Measurements from ENCODE around the gene SNED1. TPM values are rescaled to one million over a fixed set of nuclear protein-coding genes. Genes with fewer than 3 reads are reported as not detected.

The SNED1 gene
- total and polyA plus RNA-seq, 12 donors, result 3.9 to 12.7 (median 6.3) TPM

DNA sequence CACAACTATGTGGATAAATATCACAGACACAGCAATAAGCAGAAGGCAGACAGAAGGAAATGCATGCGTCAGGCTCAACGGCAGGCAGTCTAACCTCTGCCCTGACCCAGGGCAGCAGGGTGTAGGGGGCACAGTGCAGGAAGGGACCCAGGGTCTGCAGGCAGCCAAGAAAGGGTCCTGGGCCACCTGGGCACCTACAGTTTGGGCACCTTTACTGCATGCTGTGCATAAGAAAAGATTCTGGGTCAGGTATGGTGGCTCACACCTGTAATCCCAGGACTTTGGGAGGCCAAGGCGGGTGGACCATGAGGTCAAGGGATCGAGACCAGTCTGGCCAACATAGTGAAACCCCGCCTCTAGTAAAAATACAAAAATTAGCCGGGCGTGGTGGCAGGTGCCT, 133.1 kb downstream of the SNED1 start:
- no peaks in the 10 kb centered on the region for H3K9me3 ChIP-seq
- 88 to 96% methylated on average over 7 of the region's 7 CpGs for WGBS, 2 donors
- ATAC-seq (no peak), DNase-seq (no peak)
- H3K4me3 ChIP-seq, result no peak overlapping the region
- H3K27me3 ChIP-seq, result no peaks in the 10 kb centered on the region
- no peak overlapping the region for H3K27ac ChIP-seq
- TF ChIP-seq, protein P1, sequence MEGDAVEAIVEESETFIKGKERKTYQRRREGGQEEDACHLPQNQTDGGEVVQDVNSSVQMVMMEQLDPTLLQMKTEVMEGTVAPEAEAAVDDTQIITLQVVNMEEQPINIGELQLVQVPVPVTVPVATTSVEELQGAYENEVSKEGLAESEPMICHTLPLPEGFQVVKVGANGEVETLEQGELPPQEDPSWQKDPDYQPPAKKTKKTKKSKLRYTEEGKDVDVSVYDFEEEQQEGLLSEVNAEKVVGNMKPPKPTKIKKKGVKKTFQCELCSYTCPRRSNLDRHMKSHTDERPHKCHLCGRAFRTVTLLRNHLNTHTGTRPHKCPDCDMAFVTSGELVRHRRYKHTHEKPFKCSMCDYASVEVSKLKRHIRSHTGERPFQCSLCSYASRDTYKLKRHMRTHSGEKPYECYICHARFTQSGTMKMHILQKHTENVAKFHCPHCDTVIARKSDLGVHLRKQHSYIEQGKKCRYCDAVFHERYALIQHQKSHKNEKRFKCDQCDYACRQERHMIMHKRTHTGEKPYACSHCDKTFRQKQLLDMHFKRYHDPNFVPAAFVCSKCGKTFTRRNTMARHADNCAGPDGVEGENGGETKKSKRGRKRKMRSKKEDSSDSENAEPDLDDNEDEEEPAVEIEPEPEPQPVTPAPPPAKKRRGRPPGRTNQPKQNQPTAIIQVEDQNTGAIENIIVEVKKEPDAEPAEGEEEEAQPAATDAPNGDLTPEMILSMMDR (IDR thresholded peaks at IDR 0.05), result no peak
- intact Hi-C loops (cut with DNase I), result no loop called here
- H3K36me3 ChIP-seq, result peaks cover 0 to 4% (median 0%) of the 10 kb centered on the region in 9 donors
- no peaks in the 10 kb centered on the region for H3K4me1 ChIP-seq

DNA sequence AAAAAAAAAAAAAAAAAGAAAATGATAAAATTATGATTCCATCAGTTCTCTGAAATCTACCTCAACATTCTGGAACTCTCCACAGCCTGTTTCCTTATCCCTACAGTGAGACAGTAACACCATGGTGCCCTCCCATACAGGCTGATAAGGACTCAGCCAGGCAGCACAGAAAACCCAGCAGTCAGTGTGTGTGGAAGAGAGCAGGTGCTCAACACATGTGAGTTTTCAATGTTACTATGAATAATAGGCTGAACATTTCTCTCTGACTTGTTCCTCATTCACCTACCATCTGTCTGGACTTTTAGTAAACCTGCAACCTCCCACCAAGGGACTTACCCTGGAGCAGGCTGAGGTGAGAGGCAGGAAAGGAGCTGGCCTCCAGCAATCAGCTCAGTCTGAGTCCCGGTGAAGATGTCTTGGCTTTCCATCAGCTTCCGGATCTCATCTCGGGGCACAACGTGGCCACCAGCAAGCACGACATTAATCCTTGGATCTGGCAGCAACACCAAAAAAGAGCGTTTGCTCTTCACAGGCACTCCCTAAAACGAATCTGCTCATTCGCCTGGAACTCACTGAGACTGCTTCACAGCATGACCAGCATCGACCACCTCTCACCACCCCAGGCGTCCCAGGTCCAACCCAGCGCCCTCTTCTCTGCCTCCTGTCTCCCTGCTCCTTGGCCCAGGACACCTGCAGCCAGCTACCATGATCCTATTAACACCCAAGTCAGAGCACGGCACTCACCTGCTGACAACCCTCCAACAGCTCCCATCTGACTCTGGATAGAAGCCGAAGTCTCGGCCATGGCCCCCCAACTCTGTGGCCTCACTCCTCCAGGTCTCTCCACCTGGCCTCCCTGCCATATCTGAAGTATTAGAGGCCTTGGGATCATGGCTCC, 134.4 kb downstream of the SNED1 start:
- Histone ChIP-seq H3K27ac (no peak overlapping the region), H3K36me3 (peaks cover 0 to 9% (median 0%) of the 10 kb centered on the region in 9 donors), H3K27me3 (no peaks in the 10 kb centered on the region), H3K4me1 (no peaks in the 10 kb centered on the region), H3K4me3 (no peak overlapping the region), H3K9me3 (no peaks in the 10 kb centered on the region)
- DNase-seq, result no peak
- intact Hi-C loops (cut with DNase I), result no loop called here
- no peak for ATAC-seq
- TF ChIP-seq, protein P1 (IDR thresholded peaks at IDR 0.05), result no peak
- 95% methylated on average over 14 of the region's 14 CpGs for WGBS, 2 donors

DNA sequence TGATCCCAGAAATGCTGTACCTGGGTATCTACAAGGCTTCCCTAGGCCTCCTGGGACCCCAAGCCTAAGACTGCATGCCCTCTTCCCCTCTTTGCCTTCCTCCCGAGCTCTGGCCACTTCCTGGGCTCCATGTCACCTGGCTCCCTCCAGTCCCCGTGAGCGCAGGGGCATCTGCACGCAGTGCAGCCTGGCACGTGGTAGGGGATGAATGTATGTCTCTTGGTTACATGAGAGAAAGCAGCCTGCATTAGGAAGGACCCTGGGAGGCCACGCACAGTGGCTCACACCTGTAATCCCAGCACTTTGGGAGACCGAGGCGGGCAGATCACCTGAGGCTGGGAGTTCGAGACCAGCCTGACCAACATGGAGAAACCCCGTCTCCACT, 135.0 kb downstream of the SNED1 start:
- Histone ChIP-seq H3K4me3 (no peak overlapping the region), H3K27ac (no peak overlapping the region), H3K9me3 (no peaks in the 10 kb centered on the region), H3K36me3 (peaks cover 0 to 11% (median 0%) of the 10 kb centered on the region in 9 donors), H3K27me3 (no peaks in the 10 kb centered on the region), H3K4me1 (no peaks in the 10 kb centered on the region)
- WGBS, 2 donors, result 97 to 98% methylated on average over 10 of the region's 10 CpGs
- intact Hi-C loops (cut with DNase I), result no loop called here
- ATAC-seq (no peak), DNase-seq (no peak)
- TF ChIP-seq, protein P1 (IDR thresholded peaks at IDR 0.05), result no peak

DNA sequence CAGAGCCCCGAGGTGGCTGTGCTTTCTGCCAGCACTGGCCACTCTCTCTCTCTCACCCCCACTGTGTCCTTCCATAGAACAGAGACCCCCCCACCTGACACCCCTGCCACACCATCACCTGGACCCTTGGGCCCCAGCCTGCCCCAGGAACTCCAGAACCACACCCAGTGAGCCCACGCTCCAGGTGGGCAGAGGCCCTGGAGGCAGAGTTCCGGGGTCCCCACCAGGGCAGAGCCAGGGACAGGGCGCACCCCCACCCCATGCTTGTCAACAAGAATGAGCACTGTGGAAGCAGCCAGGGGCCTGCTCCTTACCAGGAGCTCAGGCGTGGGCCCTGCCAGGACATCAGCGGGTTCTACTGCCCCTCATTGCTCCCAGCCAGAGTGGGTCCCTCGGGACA, 136.3 kb downstream of the SNED1 start:
- H3K27ac ChIP-seq, result no peak overlapping the region
- peaks cover 0 to 14% (median 0%) of the 10 kb centered on the region in 9 donors for H3K36me3 ChIP-seq
- no peaks in the 10 kb centered on the region for H3K9me3 ChIP-seq
- no peaks in the 10 kb centered on the region for H3K27me3 ChIP-seq
- intact Hi-C loops (cut with DNase I), result no loop called here
- 92 to 96% methylated on average over 7 of the region's 7 CpGs for WGBS, 2 donors
- H3K4me3 ChIP-seq, result no peak overlapping the region
- TF ChIP-seq, protein P1 (IDR thresholded peaks at IDR 0.05), result no peak
- DNase-seq (no peak), ATAC-seq (no peak)
- no peaks in the 10 kb centered on the region for H3K4me1 ChIP-seq
